ENCODE results near the gene MMAA.
"Not testable (repeated sequence)": the region's sequence is repeated elsewhere in the genome, so short reads cannot be mapped to it uniquely, and the experiment has no call there.

The MMAA gene

GRCh38 chr4:145618210-145618931 lies 814 bp upstream of the MMAA start:
- peaks cover 4% of the 10 kb centered on the region for H3K36me3 Mint-ChIP-seq
- peak overlapping the region; percentile 97 for H3K4me3 Mint-ChIP-seq
- peaks cover 13% of the 10 kb centered on the region for H3K4me1 Mint-ChIP-seq
- peaks cover 2% of the 10 kb centered on the region for H3K9me3 Mint-ChIP-seq
- ATAC-seq (ENCODE audit: low read depth), result peak; percentile 9
- H3K27ac Mint-ChIP-seq, result peak overlapping the region; percentile 98
- no peak for DNase-seq (ENCODE audit: low spot score in 2 of 2)
- H3K27me3 Mint-ChIP-seq, result no peaks in the 10 kb centered on the region

- DNase-seq (ENCODE audit: low spot score in 2 of 2), result peak in 1 of 2 donors; percentile 2
These were observed 433 bp downstream of the MMAA start for GRCh38 chr4:145619639-145619996.

GRCh38 chr4:145622067-145622466 lies 2.9 kb downstream of the MMAA start:
- not testable (repeated sequence) for H3K27me3 Mint-ChIP-seq; H3K27ac Mint-ChIP-seq; ATAC-seq (ENCODE audit: low read depth); H3K36me3 Mint-ChIP-seq; DNase-seq (ENCODE audit: low spot score in 2 of 2); H3K4me3 Mint-ChIP-seq; H3K9me3 Mint-ChIP-seq
- H3K4me1 Mint-ChIP-seq, result peaks cover 15% of the 10 kb centered on the region

More at GRCh38 chr4:145619639-145619996, 433 bp downstream of the MMAA start:
- H3K27me3 Mint-ChIP-seq, result no peaks in the 10 kb centered on the region
- H3K27ac Mint-ChIP-seq, result peak overlapping the region; percentile 98
- peaks cover 2% of the 10 kb centered on the region for H3K9me3 Mint-ChIP-seq
- ATAC-seq (ENCODE audit: low read depth), result no peak
- peaks cover 5% of the 10 kb centered on the region for H3K36me3 Mint-ChIP-seq
- H3K4me1 Mint-ChIP-seq, result peaks cover 15% of the 10 kb centered on the region
- peak overlapping the region; percentile 97 for H3K4me3 Mint-ChIP-seq

GRCh38 chr4:145623831-145624230 lies 4.6 kb downstream of the MMAA start:
- Mint-ChIP-seq H3K27me3 (no peaks in the 10 kb centered on the region), H3K9me3 (peaks cover 2% of the 10 kb centered on the region), H3K4me1 (peaks cover 10% of the 10 kb centered on the region), H3K36me3 (peaks cover 7% of the 10 kb centered on the region), H3K27ac (no peak overlapping the region), H3K4me3 (no peak overlapping the region)
- no peak for DNase-seq (ENCODE audit: low spot score in 2 of 2)
- no peak for ATAC-seq (ENCODE audit: low read depth)

GRCh38 chr4:145625677-145626622 lies 6.8 kb downstream of the MMAA start:
- Mint-ChIP-seq H3K4me1 (peaks cover 7% of the 10 kb centered on the region), H3K4me3 (no peak overlapping the region), H3K36me3 (peaks cover 10% of the 10 kb centered on the region), H3K27ac (no peak overlapping the region), H3K9me3 (peaks cover 2% of the 10 kb centered on the region), H3K27me3 (no peaks in the 10 kb centered on the region)
- DNase-seq (ENCODE audit: low spot score in 2 of 2) (no peak), ATAC-seq (ENCODE audit: low read depth) (no peak)

GRCh38 chr4:145626623-145626982 lies 7.4 kb downstream of the MMAA start:
- H3K9me3 Mint-ChIP-seq, result peaks cover 2% of the 10 kb centered on the region
- peaks cover 10% of the 10 kb centered on the region for H3K36me3 Mint-ChIP-seq
- H3K27ac Mint-ChIP-seq, result no peak overlapping the region
- no peak for DNase-seq (ENCODE audit: low spot score in 2 of 2)
- no peaks in the 10 kb centered on the region for H3K27me3 Mint-ChIP-seq
- no peak for ATAC-seq (ENCODE audit: low read depth)
- H3K4me3 Mint-ChIP-seq, result no peak overlapping the region
- peaks cover 9% of the 10 kb centered on the region for H3K4me1 Mint-ChIP-seq

- no peak overlapping the region for H3K27ac Mint-ChIP-seq
- DNase-seq (ENCODE audit: low spot score in 2 of 2) (no peak), ATAC-seq (ENCODE audit: low read depth) (no peak)
- H3K27me3 Mint-ChIP-seq, result no peaks in the 10 kb centered on the region
- H3K36me3 Mint-ChIP-seq, result peaks cover 6% of the 10 kb centered on the region
- no peak overlapping the region for H3K4me3 Mint-ChIP-seq
- no peaks in the 10 kb centered on the region for H3K9me3 Mint-ChIP-seq
- peaks cover 10% of the 10 kb centered on the region for H3K4me1 Mint-ChIP-seq
These were observed 15.9 kb downstream of the MMAA start for GRCh38 chr4:145635117-145635516.

GRCh38 chr4:145635630-145636029 lies 16.4 kb downstream of the MMAA start:
- no peak for DNase-seq (ENCODE audit: low spot score in 2 of 2)
- no peak overlapping the region for H3K4me3 Mint-ChIP-seq
- H3K9me3 Mint-ChIP-seq, result no peaks in the 10 kb centered on the region
- H3K4me1 Mint-ChIP-seq, result peaks cover 10% of the 10 kb centered on the region
- peak overlapping the region; percentile 20 for H3K27ac Mint-ChIP-seq
- no peak for ATAC-seq (ENCODE audit: low read depth)
- no peaks in the 10 kb centered on the region for H3K27me3 Mint-ChIP-seq
- peaks cover 6% of the 10 kb centered on the region for H3K36me3 Mint-ChIP-seq

- H3K4me3 Mint-ChIP-seq, result no peak overlapping the region
- H3K27me3 Mint-ChIP-seq, result no peaks in the 10 kb centered on the region
- ATAC-seq (ENCODE audit: low read depth) (no peak), DNase-seq (ENCODE audit: low spot score in 2 of 2) (no peak)
- H3K9me3 Mint-ChIP-seq, result no peaks in the 10 kb centered on the region
- H3K36me3 Mint-ChIP-seq, result peaks cover 13% of the 10 kb centered on the region
- no peak overlapping the region for H3K27ac Mint-ChIP-seq
- no peaks in the 10 kb centered on the region for H3K4me1 Mint-ChIP-seq
These were observed 20.1 kb downstream of the MMAA start for GRCh38 chr4:145639186-145639698.

- not testable (repeated sequence) for H3K27ac Mint-ChIP-seq; ATAC-seq (ENCODE audit: low read depth); H3K4me3 Mint-ChIP-seq; DNase-seq (ENCODE audit: low spot score in 2 of 2); H3K4me1 Mint-ChIP-seq; H3K9me3 Mint-ChIP-seq; H3K27me3 Mint-ChIP-seq
- H3K36me3 Mint-ChIP-seq, result peaks cover 18% of the 10 kb centered on the region
These were observed 21.1 kb downstream of the MMAA start for GRCh38 chr4:145640236-145640635.

GRCh38 chr4:145643295-145643694 lies 24.1 kb downstream of the MMAA start:
- H3K27me3 Mint-ChIP-seq, result no peaks in the 10 kb centered on the region
- no peak overlapping the region for H3K4me3 Mint-ChIP-seq
- ATAC-seq (ENCODE audit: low read depth) (no peak), DNase-seq (ENCODE audit: low spot score in 2 of 2) (no peak)
- H3K36me3 Mint-ChIP-seq, result peaks cover 34% of the 10 kb centered on the region
- H3K27ac Mint-ChIP-seq, result no peak overlapping the region
- peaks cover 2% of the 10 kb centered on the region for H3K9me3 Mint-ChIP-seq
- H3K4me1 Mint-ChIP-seq, result no peaks in the 10 kb centered on the region

GRCh38 chr4:145644699-145645098 lies 25.5 kb downstream of the MMAA start:
- no peak for ATAC-seq (ENCODE audit: low read depth)
- peaks cover 29% of the 10 kb centered on the region for H3K36me3 Mint-ChIP-seq

GRCh38 chr4:145656156-145656555 lies 37.0 kb downstream of the MMAA start:
- DNase-seq (ENCODE audit: low spot score in 2 of 2), result no peak

More at GRCh38 chr4:145644699-145645098, 25.5 kb downstream of the MMAA start:
- Mint-ChIP-seq H3K27ac (no peak overlapping the region), H3K27me3 (no peaks in the 10 kb centered on the region), H3K9me3 (peaks cover 2% of the 10 kb centered on the region), H3K4me3 (no peak overlapping the region), H3K4me1 (no peaks in the 10 kb centered on the region)
- no peak for DNase-seq (ENCODE audit: low spot score in 2 of 2)

GRCh38 chr4:145660064-145660463 lies 40.9 kb downstream of the MMAA start:
- Mint-ChIP-seq H3K4me3 (no peak overlapping the region), H3K36me3 (peaks cover 33% of the 10 kb centered on the region), H3K27me3 (no peaks in the 10 kb centered on the region), H3K4me1 (no peaks in the 10 kb centered on the region), H3K27ac (no peak overlapping the region), H3K9me3 (peaks cover 7% of the 10 kb centered on the region)
- ATAC-seq (ENCODE audit: low read depth) (no peak), DNase-seq (ENCODE audit: low spot score in 2 of 2) (no peak)

More at GRCh38 chr4:145656156-145656555, 37.0 kb downstream of the MMAA start:
- Mint-ChIP-seq H3K9me3 (peaks cover 4% of the 10 kb centered on the region), H3K4me3 (no peak overlapping the region), H3K36me3 (peaks cover 44% of the 10 kb centered on the region), H3K4me1 (no peaks in the 10 kb centered on the region), H3K27ac (no peak overlapping the region), H3K27me3 (no peaks in the 10 kb centered on the region)
- no peak for ATAC-seq (ENCODE audit: low read depth)

Measured in memory B cell (primary cell).